HepG2 (cell line): ENCODE data around the gene SLC38A3. TPM values are rescaled to one million over a fixed set of nuclear protein-coding genes. Genes with fewer than 3 reads are reported as not detected.

ENCODE experiments used
- ATAC-seq: fragments of 200-7000 bp; cut with Tn5 transposase; 3 replicates; pipeline ENCODE4 v1.9.1; 2020; ENCODE audit warnings: mild to moderate bottlenecking, moderate library complexity
- BruUV-seq: library from RNA; stranded (reverse); fragments of 400-500 nt; replicated peaks from 2 replicates; lab custom pipeline; 2021; lab: Mats Ljungman, UMichigan
- CTCF ChIA-PET: fragments of 300-600 bp; formaldehyde crosslinking; extraction: SDS; loops from one replicate; lab custom pipeline; 2021; ENCODE audit warnings: low total read pairs, inconsistent platforms, low intra/inter-chr PET ratio; lab: Yijun Ruan, JAX
- POLR2A ChIA-PET: fragments of 350-600 bp; sonication (Branson Sonifier 250); formaldehyde crosslinking; loops from one replicate; lab custom pipeline; 2020; ENCODE audit warnings: antibody characterized with exemption, inconsistent platforms; lab: Yijun Ruan, JAX
- DNase-seq: peaks from one replicate; pipeline ENCODE4 v3.0.0-alpha.2; 2015; ENCODE audit warnings: low spot score
- FAIRE-seq: peaks from 3 replicates; lab custom pipeline; 2011; peaks lifted over from hg19 to GRCh38; lab: Jason Lieb, UNC
- H2AFZ ChIP-seq: one replicate; pipeline ENCODE4 v1.6.1; 2011; ENCODE audit warnings: low read length, inconsistent platforms
- H3K27ac ChIP-seq: fragments of 300-600 bp; 3 replicates; pipeline ENCODE4 v1.8.0; 2011; ENCODE audit warnings: mixed run types, mild to moderate bottlenecking, mixed read lengths, low read length, inconsistent platforms; ENCODE audit not compliant: insufficient read depth; ENCODE audit errors: extremely low read length
- H3K27me3 ChIP-seq, 2 experiments: fragments of 200-600 bp in 1 of 2; 2 replicates in 1 of 2; 3 replicates in 1 of 2; pipeline versions ENCODE4 v1.6.0 to v1.8.0; 2011; ENCODE audit warnings: low read length in 2 of 2, mild to moderate bottlenecking in 2 of 2, moderate library complexity in 2 of 2, inconsistent platforms in 1 of 2; ENCODE audit not compliant: insufficient read depth in 2 of 2, control insufficient read depth in 1 of 2
- H3K36me3 ChIP-seq, 2 experiments: fragments of 200-600 bp in 1 of 2; replicated peaks in 1 of 2; 2 replicates in 1 of 2; 3 replicates in 1 of 2; pipeline versions ENCODE4 v1.5.1 to v1.8.0; 2011; ENCODE audit warnings: low read length in 2 of 2, inconsistent platforms in 1 of 2; ENCODE audit not compliant: insufficient read depth in 2 of 2, control insufficient read depth in 1 of 2
- H3K4me1 ChIP-seq: 2 replicates; pipeline ENCODE4 v1.5.1; 2012; ENCODE audit warnings: low read length, inconsistent platforms; ENCODE audit not compliant: insufficient read depth
- H3K4me2 ChIP-seq: 2 replicates; pipeline ENCODE4 v1.6.0; 2011; ENCODE audit warnings: low read depth, low read length, inconsistent platforms
- H3K4me3 ChIP-seq, 3 experiments: fragments of 200-600 bp in 1 of 3; sonication (generic), shearing (Covaris generic) in 1 of 3; replicated peaks in 1 of 3; 2 replicates each; pipeline ENCODE4 v1.5.1; 2011 to 2016; ENCODE audit warnings: low read length in 3 of 3, inconsistent platforms in 2 of 3, low read depth in 2 of 3, mild to moderate bottlenecking in 2 of 3, control low read depth in 1 of 3, mixed read lengths in 1 of 3; ENCODE audit not compliant: insufficient read depth in 1 of 3
- H3K79me2 ChIP-seq: one replicate; pipeline ENCODE4 v1.6.1; 2011; ENCODE audit warnings: low read length, inconsistent platforms; ENCODE audit not compliant: insufficient read depth
- H3K9ac ChIP-seq: 2 replicates; pipeline ENCODE4 v1.6.0; 2011; ENCODE audit warnings: mild to moderate bottlenecking, low read depth, low read length, inconsistent platforms; ENCODE audit not compliant: insufficient read depth
- H3K9me3 ChIP-seq: 2 replicates; pipeline ENCODE4 v1.5.1; 2012; ENCODE audit warnings: mild to moderate bottlenecking, low read length
- H4K20me1 ChIP-seq: 2 replicates; pipeline ENCODE4 v1.6.0; 2011; ENCODE audit warnings: inconsistent platforms, mild to moderate bottlenecking, low read length, moderate library complexity; ENCODE audit not compliant: insufficient read depth
- AGO1 ChIP-seq: fragments of 200-400 bp; formaldehyde crosslinking; IDR thresholded peaks from 2 replicates; pipeline ENCODE4 v1.6.1; 2017; ENCODE audit warnings: mild to moderate bottlenecking, low read depth, low read length, moderate library complexity; ENCODE audit not compliant: poor library complexity, severe bottlenecking
- BCLAF1 ChIP-seq: fragments of 450-650 bp; IDR thresholded peaks from 2 replicates; pipeline ENCODE4 v1.6.1; 2017; ENCODE audit warnings: mild to moderate bottlenecking
- FOXM1 ChIP-seq: sonication (generic); formaldehyde crosslinking; IDR thresholded peaks from 2 replicates; pipeline ENCODE4 v1.5.0; 2020; ENCODE audit warnings: missing genetic modification reagents
- GTF3A ChIP-seq: sonication (generic); formaldehyde crosslinking; conservative IDR thresholded peaks from 2 replicates; pipeline ENCODE4 v1.4.0; 2020; ENCODE audit warnings: mild to moderate bottlenecking, missing genetic modification reagents
- HOXA5 ChIP-seq: sonication (generic); formaldehyde crosslinking; IDR thresholded peaks from 2 replicates; pipeline ENCODE4 v1.4.0; 2020; ENCODE audit warnings: missing genetic modification reagents
- PRDM10 ChIP-seq: sonication (generic); formaldehyde crosslinking; IDR thresholded peaks from 2 replicates; pipeline ENCODE4 v1.4.0; 2020; ENCODE audit warnings: low read depth, missing genetic modification reagents
- RBM22 ChIP-seq: fragments of 200-400 bp; formaldehyde crosslinking; optimal IDR thresholded peaks from 2 replicates; pipeline ENCODE3; 2017; ENCODE audit warnings: mild to moderate bottlenecking, low read length, moderate library complexity
- SAFB2 ChIP-seq: sonication (generic); formaldehyde crosslinking; IDR thresholded peaks from 2 replicates; pipeline ENCODE4 v1.5.1; 2020; ENCODE audit warnings: missing genetic modification reagents, low read depth, mild to moderate bottlenecking, borderline replicate concordance
- ZNF878 ChIP-seq: sonication (generic); formaldehyde crosslinking; IDR thresholded peaks from 2 replicates; pipeline ENCODE4 v1.8.1; 2023; ENCODE audit warnings: mild to moderate bottlenecking, missing genetic modification reagents, moderate library complexity
- WGBS: methylation state at CpG from one replicate; pipeline ENCODE4 v1.1.6; 2017; ENCODE audit warnings: low lambda C conversion rate; 5-methylcytosine and 5-hydroxymethylcytosine counted together
- in situ Hi-C: cut with HindIII; loops from 2 replicates; pipeline ENCODE4 v1.10.0; 2017; ENCODE audit warnings: low pct_unique_long_range_greater_than_20kb; ENCODE audit not compliant: extremely low pct_ligation_motif_present
- intact Hi-C: fragments of 100-400 bp; cut with micrococcal nuclease; formaldehyde crosslinking; loops from one replicate; pipeline ENCODE4 v1.10.0; 2022; ENCODE audit not compliant: unreplicated experiment
- polyA plus RNA-seq, 8 experiments: library from polyadenylated mRNA; depleted of rRNA in 3 of 8; stranded (reverse) in 7 of 8; unstranded in 1 of 8; fragments of >200 nt; fragmentation: Illumina TruSeq in 4 of 8; extraction: Trizol in 4 of 8; gene quantifications; 2 replicates each; pipeline versions ENCODE4 v1.2.1 to v1.2.3, GENCODE V29; 2011 to 2016; ENCODE audit warnings: low read depth in 4 of 8, missing spikeins in 1 of 8, mixed read lengths in 1 of 8; ENCODE audit not compliant: insufficient read depth in 1 of 8
- total RNA-seq, 5 experiments: library from RNA; depleted of rRNA; stranded (reverse); fragments of >200 nt; fragmentation: Illumina TruSeq; extraction: Trizol; gene quantifications; 2 replicates each; pipeline ENCODE4 v1.2.3, GENCODE V29; 2016; ENCODE audit warnings: low read depth in 1 of 5

The SLC38A3 gene
- total and polyA plus RNA-seq, 2 of the 13 experiments (the other 11 are each of a cell fraction or from before 2014, with no cell fraction given) = 29.8 to 164 TPM

- TF ChIP-seq SAFB2 (no peak), FOXM1 (CRISPR knock-in tag) (no peak)
Observed at GRCh38 chr3:50215529-50215928, 10.5 kb downstream of the SLC38A3 start (continued).

- POLR2A ChIA-PET = interaction anchor here (9.1 to 16.5 kb wide), 2 partner anchors 12 to 23 kb away, joined by 312 to 625 read pairs; partner anchors contain the start of gene SLC38A3
- no peak for ATAC-seq
- no peak for TF ChIP-seq GTF3A (CRISPR knock-in tag)
- no peak for TF ChIP-seq BCLAF1
- TF ChIP-seq ZNF878 = no peak
- no peak for TF ChIP-seq HOXA5
- TF ChIP-seq PRDM10 = no peak
- TF ChIP-seq AGO1 = no peak
- peak; percentile 35 for TF ChIP-seq RBM22
Observed at GRCh38 chr3:50217681-50218080, 12.6 kb downstream of the SLC38A3 start.

More at GRCh38 chr3:50217681-50218080, 12.6 kb downstream of the SLC38A3 start:
- peaks cover 22 to 65% of the 10 kb centered on the region in 2 experiments for H3K36me3 ChIP-seq
- CTCF ChIA-PET = no interaction called here
- DNase-seq = no peak
- H3K4me3 ChIP-seq = no peak overlapping the region
- no peak for FAIRE-seq
- no peak overlapping the region for H3K4me2 ChIP-seq
- in situ Hi-C loops = no loop called here
- no peaks in the 10 kb centered on the region; the same call in 1 of the 2 replicates for H4K20me1 ChIP-seq
- no peaks in the 10 kb centered on the region for H3K27me3 ChIP-seq
- H2AFZ ChIP-seq = no peak overlapping the region
- 100% methylated on average over 1 of the region's 10 CpGs for WGBS
- no TSS peak for BruUV-seq
- peaks cover 48% of the 10 kb centered on the region for H3K4me1 ChIP-seq
- H3K79me2 ChIP-seq = peaks cover 3% of the 10 kb centered on the region
- H3K9ac ChIP-seq = no peak overlapping the region
- intact Hi-C loops = no loop called here
- H3K27ac ChIP-seq = no peak overlapping the region
- H3K9me3 ChIP-seq = no peaks in the 10 kb centered on the region
